ENCODE measurements around the gene ZNF286A. TPM values are rescaled to one million over a fixed set of nuclear protein-coding genes. Genes with fewer than 3 reads are reported as not detected.

ZNF286A gene
- total RNA-seq, 3 donors from 2014 or later, result 30.2 to 33.9 (median 30.6) TPM

Other genes with a start within 250 kb of the ZNF286A start
- 1 to 10 TPM in 1 of 3 donors, under 1 TPM in 2; 0.54 to 1.1 (median 0.63) TPM for gene CDRT4, start 232.1 kb upstream of the ZNF286A start, total RNA-seq
- 1 to 10 TPM; 2.6 to 4.6 (median 3.7) TPM for gene TVP23C, start 136.3 kb upstream of the ZNF286A start, total RNA-seq
- gene FBXW10B, start 80.0 kb upstream of the ZNF286A start, total RNA-seq, result 1 to 10 TPM in 1 of 3 donors, under 1 TPM in 2; 0.73 to 2.1 (median 0.87) TPM
- 1 to 10 TPM; 6.7 to 9.3 (median 8.5) TPM for gene TRIM16, start 15.4 kb upstream of the ZNF286A start, total RNA-seq
- not detected for gene TBC1D26, start 32.5 kb downstream of the ZNF286A start, total RNA-seq
- gene ADORA2B, start 245.4 kb downstream of the ZNF286A start, total RNA-seq, result 1 to 10 TPM in 2 of 3 donors, under 1 TPM in 1; 0.32 to 1.2 (median 1.1) TPM

Data from activated T-cell treated with anti-CD3 and anti-CD28 coated beads, Interleukin-2, amount 50 U/mL, for 4 hours (primary cell).